ENCODE data around the gene CYB561A3. TPM values are rescaled to one million over a fixed set of nuclear protein-coding genes. Genes with fewer than 3 reads are reported as not detected.

CYB561A3 gene
- total RNA-seq, 2 experiments from 2014 or later = 28.1 to 63.8 TPM

DNA sequence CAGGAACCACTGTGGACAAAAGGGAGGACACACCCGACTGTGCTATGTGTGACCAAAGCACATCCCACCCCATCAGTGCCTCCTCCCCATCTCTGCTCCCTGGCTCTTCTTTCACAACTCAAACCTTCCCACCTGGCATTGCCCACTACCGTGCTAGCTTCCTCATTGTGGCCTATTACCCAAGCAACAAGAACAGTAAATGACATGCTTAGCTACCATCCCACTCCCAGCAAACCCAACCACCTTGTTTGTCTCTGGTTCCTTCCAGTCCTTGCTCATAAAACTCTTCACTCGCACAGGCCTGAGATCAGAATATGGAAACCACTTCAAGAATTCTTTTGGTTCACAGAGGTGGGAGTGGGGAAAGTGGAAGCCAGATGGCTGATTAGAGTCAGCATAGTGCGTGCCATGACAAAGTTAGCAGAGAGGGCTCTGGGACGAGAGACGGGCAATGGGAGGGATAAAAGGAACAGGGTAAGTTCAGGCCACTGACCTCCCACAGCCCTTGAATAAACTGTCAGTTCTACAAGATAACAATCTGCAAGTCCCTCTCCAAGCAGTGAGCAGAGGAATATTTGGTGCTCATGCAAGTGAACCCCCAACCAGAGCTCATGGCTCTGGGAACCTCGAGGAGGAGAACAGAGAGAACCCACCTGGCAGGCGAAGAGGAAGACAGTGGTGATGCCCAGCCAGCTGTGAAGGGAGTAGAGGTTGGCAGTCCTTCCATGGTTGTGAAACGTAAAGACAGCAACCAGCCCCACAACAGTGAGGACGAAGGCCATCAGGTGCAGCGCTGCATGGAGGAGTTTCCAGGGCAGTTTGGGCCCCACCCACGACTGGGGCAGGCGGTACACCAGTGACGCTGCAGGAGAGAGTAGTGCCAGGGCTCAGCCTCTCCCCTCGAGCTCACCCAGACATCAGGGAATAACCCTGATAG, 8.3 kb downstream of the CYB561A3 start:
- peaks cover 42% of the 10 kb centered on the region for H3K4me1 ChIP-seq (ENCODE audit: insufficient read depth, low read length, poor library complexity, severe bottlenecking)
- ChIA-PET CTCF (ENCODE audit: unreplicated experiment) (no interaction called here), POLR2A (interaction anchor here (0.6 to 1.3 kb wide), 2 partner anchors 10 to 18 kb away, joined by 4 read pairs; no protein-coding TSS in a partner anchor)
- DNase-seq (ENCODE audit: low spot score) = no peak
- intact Hi-C loops (cut with micrococcal nuclease; ENCODE audit: unreplicated experiment) = no loop called here
- no peak overlapping the region for H3K4me3 ChIP-seq (ENCODE audit: low read depth, low read length, poor library complexity, severe bottlenecking)
- H3K27ac ChIP-seq (ENCODE audit: low read depth, low read length, poor library complexity, severe bottlenecking) = peak overlapping the region; percentile 7
- no peaks in the 10 kb centered on the region for H3K9me2 ChIP-seq (ENCODE audit: insufficient read depth, low read length)
- no peaks in the 10 kb centered on the region for H3K9me3 ChIP-seq (ENCODE audit: low read length)
- peak overlapping the region; percentile 9; the same call in 1 of the 2 replicates for H3K4me2 ChIP-seq (ENCODE audit: low read length)
- TF ChIP-seq, protein P1, sequence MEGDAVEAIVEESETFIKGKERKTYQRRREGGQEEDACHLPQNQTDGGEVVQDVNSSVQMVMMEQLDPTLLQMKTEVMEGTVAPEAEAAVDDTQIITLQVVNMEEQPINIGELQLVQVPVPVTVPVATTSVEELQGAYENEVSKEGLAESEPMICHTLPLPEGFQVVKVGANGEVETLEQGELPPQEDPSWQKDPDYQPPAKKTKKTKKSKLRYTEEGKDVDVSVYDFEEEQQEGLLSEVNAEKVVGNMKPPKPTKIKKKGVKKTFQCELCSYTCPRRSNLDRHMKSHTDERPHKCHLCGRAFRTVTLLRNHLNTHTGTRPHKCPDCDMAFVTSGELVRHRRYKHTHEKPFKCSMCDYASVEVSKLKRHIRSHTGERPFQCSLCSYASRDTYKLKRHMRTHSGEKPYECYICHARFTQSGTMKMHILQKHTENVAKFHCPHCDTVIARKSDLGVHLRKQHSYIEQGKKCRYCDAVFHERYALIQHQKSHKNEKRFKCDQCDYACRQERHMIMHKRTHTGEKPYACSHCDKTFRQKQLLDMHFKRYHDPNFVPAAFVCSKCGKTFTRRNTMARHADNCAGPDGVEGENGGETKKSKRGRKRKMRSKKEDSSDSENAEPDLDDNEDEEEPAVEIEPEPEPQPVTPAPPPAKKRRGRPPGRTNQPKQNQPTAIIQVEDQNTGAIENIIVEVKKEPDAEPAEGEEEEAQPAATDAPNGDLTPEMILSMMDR (conservative IDR thresholded peaks at IDR 0.05; ENCODE audit: low read length) = no peak
- peaks cover 66% of the 10 kb centered on the region for H3K36me3 ChIP-seq (ENCODE audit: insufficient read depth, low read length)
- no peaks in the 10 kb centered on the region for H3K79me2 ChIP-seq (ENCODE audit: insufficient read depth, low read depth, low read length)
- BruUV-seq (replicated peaks) = no TSS peak
- no peaks in the 10 kb centered on the region for H4K20me1 ChIP-seq (ENCODE audit: insufficient read depth, low read length)
- no peak overlapping the region for H2AFZ ChIP-seq (ENCODE audit: low read length)

DNA sequence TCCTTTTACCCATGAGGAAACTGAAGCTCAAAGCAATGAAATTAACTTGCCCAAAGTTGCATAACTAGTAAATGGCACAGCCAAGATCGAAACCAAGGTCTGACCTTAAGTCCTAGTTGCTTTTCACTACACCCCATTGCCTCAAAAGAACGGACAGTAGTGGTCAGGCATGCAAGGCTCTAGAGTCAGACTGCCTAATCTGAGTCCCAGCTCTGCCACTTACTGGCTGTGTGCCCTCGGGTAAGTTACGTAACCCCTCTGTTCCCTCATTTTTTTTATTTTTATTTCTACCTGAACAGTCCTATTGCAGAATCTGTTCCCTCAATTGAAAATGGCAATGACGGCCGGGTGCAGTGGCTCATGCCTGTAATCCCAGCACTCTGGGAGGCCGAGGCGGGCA, 9.6 kb downstream of the CYB561A3 start:
- no peak for TF ChIP-seq EZH2phosphoT487 (IDR thresholded peaks at IDR 0.05; ENCODE audit: borderline replicate concordance, low read depth, low read length)
- TF ChIP-seq, protein P1 (conservative IDR thresholded peaks at IDR 0.05; ENCODE audit: low read length) = no peak
- no peak for DNase-seq (ENCODE audit: low spot score)
- peaks cover 28% of the 10 kb centered on the region for H3K4me1 ChIP-seq (ENCODE audit: insufficient read depth, low read length, poor library complexity, severe bottlenecking)
- H3K79me2 ChIP-seq (ENCODE audit: insufficient read depth, low read depth, low read length) = no peaks in the 10 kb centered on the region
- H3K4me3 ChIP-seq (ENCODE audit: low read depth, low read length, poor library complexity, severe bottlenecking) = no peak overlapping the region
- no peak overlapping the region for H3K4me2 ChIP-seq (ENCODE audit: low read length)
- no peaks in the 10 kb centered on the region for H3K9me3 ChIP-seq (ENCODE audit: low read length)
- ChIA-PET POLR2A (interaction anchor here (1.0 to 1.3 kb wide), 2 partner anchors 10 to 16 kb away, joined by 3 to 5 read pairs; partner anchors contain the start of gene TMEM138), CTCF (ENCODE audit: unreplicated experiment) (no interaction called here)
- peaks cover 79% of the 10 kb centered on the region for H3K36me3 ChIP-seq (ENCODE audit: insufficient read depth, low read length)
- intact Hi-C loops (cut with micrococcal nuclease; ENCODE audit: unreplicated experiment) = no loop called here
- H2AFZ ChIP-seq (ENCODE audit: low read length) = no peak overlapping the region
- H4K20me1 ChIP-seq (ENCODE audit: insufficient read depth, low read length) = no peaks in the 10 kb centered on the region
- no peak overlapping the region for H3K27ac ChIP-seq (ENCODE audit: low read depth, low read length, poor library complexity, severe bottlenecking)
- BruUV-seq (replicated peaks) = no TSS peak
- no peaks in the 10 kb centered on the region for H3K9me2 ChIP-seq (ENCODE audit: insufficient read depth, low read length)

DNA sequence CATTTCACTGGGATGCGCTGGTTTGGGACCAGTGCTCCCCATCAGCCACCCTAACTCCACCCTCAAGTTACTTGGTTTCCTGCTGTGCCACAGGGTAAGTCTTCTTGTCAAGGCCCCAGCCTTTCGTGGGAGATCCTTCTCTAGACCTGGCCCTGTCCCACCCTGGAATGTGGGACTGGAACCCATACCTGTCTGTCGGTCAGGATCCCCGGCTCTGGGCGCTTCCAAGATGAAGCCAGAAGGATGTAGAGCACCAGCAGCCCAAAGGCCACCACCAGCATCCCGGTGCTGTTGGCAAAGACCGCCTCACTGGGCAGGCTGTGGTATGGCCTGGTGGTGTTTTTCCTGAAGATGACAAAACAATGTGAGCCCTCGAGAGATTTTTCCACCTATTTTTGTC, 10.9 kb downstream of the CYB561A3 start:
- Histone ChIP-seq H3K4me2 (ENCODE audit: low read length) (no peak overlapping the region), H3K79me2 (ENCODE audit: insufficient read depth, low read depth, low read length) (no peaks in the 10 kb centered on the region), H4K20me1 (ENCODE audit: insufficient read depth, low read length) (no peaks in the 10 kb centered on the region), H3K4me3 (ENCODE audit: low read depth, low read length, poor library complexity, severe bottlenecking) (no peak overlapping the region), H3K36me3 (ENCODE audit: insufficient read depth, low read length) (peaks cover 84% of the 10 kb centered on the region), H3K9me2 (ENCODE audit: insufficient read depth, low read length) (no peaks in the 10 kb centered on the region), H3K27ac (ENCODE audit: low read depth, low read length, poor library complexity, severe bottlenecking) (no peak overlapping the region), H2AFZ (ENCODE audit: low read length) (no peak overlapping the region), H3K9me3 (ENCODE audit: low read length) (no peaks in the 10 kb centered on the region), H3K4me1 (ENCODE audit: insufficient read depth, low read length, poor library complexity, severe bottlenecking) (peaks cover 16% of the 10 kb centered on the region)
- no TSS peak for BruUV-seq (replicated peaks)
- no peak for DNase-seq (ENCODE audit: low spot score)
- ChIA-PET CTCF (ENCODE audit: unreplicated experiment) (no interaction called here), POLR2A (interaction anchor here (0.6 kb wide), 1 partner anchor 31 kb away, joined by 3 read pairs; no protein-coding TSS in a partner anchor)
- intact Hi-C loops (cut with micrococcal nuclease; ENCODE audit: unreplicated experiment) = no loop called here
- TF ChIP-seq, protein P1 (conservative IDR thresholded peaks at IDR 0.05; ENCODE audit: low read length) = no peak
- no peak for TF ChIP-seq EZH2phosphoT487 (IDR thresholded peaks at IDR 0.05; ENCODE audit: borderline replicate concordance, low read depth, low read length)

Data from OCI-LY7 (cell line).